CD4-positive, alpha-beta memory T cell (primary cell): Measurements from ENCODE around the gene GPC6. TPM values are rescaled to one million over a fixed set of nuclear protein-coding genes. Genes with fewer than 3 reads are reported as not detected.

ENCODE experiments used
- CTCF ChIA-PET: fragments of 350-600 bp; sonication (Branson Sonifier 250); formaldehyde crosslinking; loops from one replicate; lab custom pipeline; 2021; ENCODE audit warnings: inconsistent platforms; ENCODE audit not compliant: partially characterized antibody; lab: Charles Lee
- POLR2A ChIA-PET: fragments of 350-600 bp; sonication (Branson Sonifier 250); formaldehyde crosslinking; loops from one replicate; lab custom pipeline; 2021; ENCODE audit not compliant: partially characterized antibody; lab: Charles Lee
- DNase-seq, 5 donors: peaks; one replicate each; pipeline versions ENCODE4 v3.0.0 to v3.0.0-alpha.2; 2020 to 2022; ENCODE audit warnings: mixed read lengths in 1 of 5
- H3K27ac ChIP-seq: one replicate; pipeline ENCODE4 v1.7.0; 2013; ENCODE audit warnings: low read depth, low read length
- H3K27me3 ChIP-seq: 2 replicates; pipeline ENCODE4 v1.7.0; 2013; ENCODE audit warnings: mild to moderate bottlenecking, low read length, moderate library complexity; ENCODE audit not compliant: insufficient read depth
- H3K36me3 ChIP-seq: 2 replicates; pipeline ENCODE4 v1.7.0; 2013; ENCODE audit warnings: mild to moderate bottlenecking, low read length, moderate library complexity; ENCODE audit not compliant: insufficient read depth
- H3K4me1 ChIP-seq: 2 replicates; pipeline ENCODE4 v1.7.0; 2013; ENCODE audit warnings: mild to moderate bottlenecking, low read length, moderate library complexity; ENCODE audit not compliant: insufficient read depth
- H3K4me3 ChIP-seq, 2 donors: one replicate each; pipeline ENCODE4 v1.7.0; 2013; ENCODE audit warnings: low read length in 2 of 2, mild to moderate bottlenecking in 1 of 2
- H3K9me3 ChIP-seq, 2 donors: one replicate each; pipeline ENCODE4 v1.7.0; 2013; ENCODE audit warnings: low read length in 2 of 2, control low read depth in 1 of 2; ENCODE audit not compliant: control insufficient read depth in 1 of 2
- H3K27ac Mint-ChIP-seq, 7 donors: one replicate each; pipeline ENCODE4 v1.8.0; 2020 to 2021; ENCODE audit warnings: mixed read lengths in 7 of 7, mild to moderate bottlenecking in 6 of 7, inconsistent platforms in 3 of 7, moderate library complexity in 3 of 7
- H3K27me3 Mint-ChIP-seq, 2 donors: one replicate each; pipeline ENCODE4 v1.8.0; 2020 to 2021; ENCODE audit warnings: mixed read lengths in 2 of 2
- H3K36me3 Mint-ChIP-seq, 2 donors: one replicate each; pipeline ENCODE4 v1.8.0; 2020 to 2021; ENCODE audit warnings: mixed read lengths in 2 of 2, inconsistent platforms in 1 of 2, mild to moderate bottlenecking in 1 of 2
- H3K4me1 Mint-ChIP-seq, 4 donors: one replicate each; pipeline ENCODE4 v1.8.0; 2020 to 2021; ENCODE audit warnings: mixed read lengths in 4 of 4, mild to moderate bottlenecking in 1 of 4
- H3K4me3 Mint-ChIP-seq, 8 donors: one replicate each; pipeline ENCODE4 v1.8.0; 2020 to 2021; ENCODE audit warnings: mixed read lengths in 8 of 8, mild to moderate bottlenecking in 7 of 8, moderate library complexity in 6 of 8, inconsistent platforms in 3 of 8
- H3K9me3 Mint-ChIP-seq, 8 donors: one replicate each; pipeline ENCODE4 v1.8.0; 2020 to 2021; ENCODE audit warnings: mixed read lengths in 8 of 8, mild to moderate bottlenecking in 5 of 8, inconsistent platforms in 3 of 8, moderate library complexity in 1 of 8
- intact Hi-C: fragments of 100-400 bp; cut with micrococcal nuclease; formaldehyde crosslinking; loops from one replicate; pipeline ENCODE4 v1.15.1; 2023
- polyA plus RNA-seq, 2 donors: library from polyadenylated mRNA; unstranded; fragments of 300-500 nt; fragmentation: Illumina TruSeq; gene quantifications; one replicate each; pipeline ENCODE4 v1.2.3, GENCODE V29; 2021
- total RNA-seq, 2 experiments: library from RNA; stranded (reverse); gene quantifications; one replicate each; pipeline ENCODE4 v1.2.3, GENCODE V29; 2021

The GPC6 gene
- total and polyA plus RNA-seq, 4 experiments from 2014 or later: not detected

GRCh38 chr13:93244141-93244917 is 17.7 kb downstream of the GPC6 start:
- Histone ChIP-seq H3K27ac (no peak overlapping the region), H3K9me3 (no peaks in the 10 kb centered on the region), H3K4me1 (no peaks in the 10 kb centered on the region), H3K36me3 (no peaks in the 10 kb centered on the region), H3K4me3 (no peak overlapping the region), H3K27me3 (no peaks in the 10 kb centered on the region)
- peak overlapping the region in 2 of 8 donors; percentile 51 to 54 for H3K4me3 Mint-ChIP-seq
- peaks cover 0 to 20% (median 8%) of the 10 kb centered on the region in 8 donors for H3K9me3 Mint-ChIP-seq
- CTCF ChIA-PET: no interaction called here
- H3K27ac Mint-ChIP-seq: peak overlapping the region in 1 of 7 donors; percentile 13
- DNase-seq: no peak
- H3K36me3 Mint-ChIP-seq: no peaks in the 10 kb centered on the region
- intact Hi-C loops: no loop called here
- H3K4me1 Mint-ChIP-seq: no peaks in the 10 kb centered on the region
- peaks cover 0 to 2% of the 10 kb centered on the region in 2 donors for H3K27me3 Mint-ChIP-seq
- POLR2A ChIA-PET: no interaction called here

GRCh38 chr13:93244918-93245280 is 18.3 kb downstream of the GPC6 start:
- no peak for DNase-seq
- H3K9me3 Mint-ChIP-seq: peaks cover 0 to 15% (median 5%) of the 10 kb centered on the region in 8 donors
- no peaks in the 10 kb centered on the region for H3K4me1 Mint-ChIP-seq
- Histone ChIP-seq H3K4me1 (no peaks in the 10 kb centered on the region), H3K27me3 (no peaks in the 10 kb centered on the region), H3K27ac (no peak overlapping the region), H3K36me3 (no peaks in the 10 kb centered on the region), H3K4me3 (no peak overlapping the region), H3K9me3 (no peaks in the 10 kb centered on the region)
- H3K4me3 Mint-ChIP-seq: peak overlapping the region in 1 of 8 donors; percentile 51
- H3K27ac Mint-ChIP-seq: no peak overlapping the region
- ChIA-PET POLR2A (no interaction called here), CTCF (no interaction called here)
- intact Hi-C loops: no loop called here
- no peaks in the 10 kb centered on the region for H3K36me3 Mint-ChIP-seq
- H3K27me3 Mint-ChIP-seq: peaks cover 0 to 2% of the 10 kb centered on the region in 2 donors

- Histone ChIP-seq H3K27ac (no peak overlapping the region), H3K4me3 (no peak overlapping the region), H3K4me1 (no peaks in the 10 kb centered on the region), H3K9me3 (no peaks in the 10 kb centered on the region), H3K27me3 (no peaks in the 10 kb centered on the region), H3K36me3 (no peaks in the 10 kb centered on the region)
- ChIA-PET POLR2A (no interaction called here), CTCF (no interaction called here)
- intact Hi-C loops: no loop called here
- H3K4me3 Mint-ChIP-seq: no peak overlapping the region
- no peak for DNase-seq
- no peaks in the 10 kb centered on the region for H3K4me1 Mint-ChIP-seq
- peaks cover 0 to 2% of the 10 kb centered on the region in 2 donors for H3K27me3 Mint-ChIP-seq
- no peak overlapping the region for H3K27ac Mint-ChIP-seq
- no peaks in the 10 kb centered on the region for H3K36me3 Mint-ChIP-seq
- H3K9me3 Mint-ChIP-seq: peaks cover 0 to 7% (median 4%) of the 10 kb centered on the region in 8 donors
Observed at GRCh38 chr13:93246069-93246468, 19.5 kb downstream of the GPC6 start.

DNA sequence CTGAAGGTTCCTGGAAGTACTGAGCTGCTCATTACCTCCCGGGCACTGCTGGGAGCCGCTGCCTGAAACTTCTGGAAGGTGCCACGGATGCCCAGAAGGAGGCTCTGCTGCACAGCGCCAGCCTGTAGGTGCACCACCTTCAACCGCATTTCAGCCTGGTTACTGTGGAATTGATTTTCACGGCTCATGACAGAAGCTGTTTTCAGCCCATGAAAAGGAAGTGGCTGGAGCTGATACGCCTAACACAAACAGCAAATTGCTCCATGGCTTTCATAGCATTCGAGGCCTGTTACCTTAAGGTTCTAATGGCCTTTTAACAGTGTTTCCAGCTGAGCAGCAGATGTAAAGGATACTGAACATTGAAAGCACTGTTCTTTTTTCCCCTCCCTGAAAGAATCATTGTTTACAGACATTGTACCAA is 22.0 kb downstream of the GPC6 start:
- no peak for DNase-seq
- POLR2A ChIA-PET: no interaction called here
- Histone ChIP-seq H3K27ac (no peak overlapping the region), H3K27me3 (no peaks in the 10 kb centered on the region), H3K9me3 (no peaks in the 10 kb centered on the region), H3K4me3 (no peak overlapping the region), H3K36me3 (no peaks in the 10 kb centered on the region), H3K4me1 (no peaks in the 10 kb centered on the region)
- Mint-ChIP-seq H3K36me3 (no peaks in the 10 kb centered on the region), H3K27me3 (peaks cover 0 to 4% of the 10 kb centered on the region in 2 donors), H3K4me3 (no peak overlapping the region), H3K27ac (no peak overlapping the region), H3K9me3 (peaks cover 0 to 3% (median 1%) of the 10 kb centered on the region in 8 donors), H3K4me1 (no peaks in the 10 kb centered on the region)
- intact Hi-C loops: no loop called here
- CTCF ChIA-PET: no interaction called here

DNA sequence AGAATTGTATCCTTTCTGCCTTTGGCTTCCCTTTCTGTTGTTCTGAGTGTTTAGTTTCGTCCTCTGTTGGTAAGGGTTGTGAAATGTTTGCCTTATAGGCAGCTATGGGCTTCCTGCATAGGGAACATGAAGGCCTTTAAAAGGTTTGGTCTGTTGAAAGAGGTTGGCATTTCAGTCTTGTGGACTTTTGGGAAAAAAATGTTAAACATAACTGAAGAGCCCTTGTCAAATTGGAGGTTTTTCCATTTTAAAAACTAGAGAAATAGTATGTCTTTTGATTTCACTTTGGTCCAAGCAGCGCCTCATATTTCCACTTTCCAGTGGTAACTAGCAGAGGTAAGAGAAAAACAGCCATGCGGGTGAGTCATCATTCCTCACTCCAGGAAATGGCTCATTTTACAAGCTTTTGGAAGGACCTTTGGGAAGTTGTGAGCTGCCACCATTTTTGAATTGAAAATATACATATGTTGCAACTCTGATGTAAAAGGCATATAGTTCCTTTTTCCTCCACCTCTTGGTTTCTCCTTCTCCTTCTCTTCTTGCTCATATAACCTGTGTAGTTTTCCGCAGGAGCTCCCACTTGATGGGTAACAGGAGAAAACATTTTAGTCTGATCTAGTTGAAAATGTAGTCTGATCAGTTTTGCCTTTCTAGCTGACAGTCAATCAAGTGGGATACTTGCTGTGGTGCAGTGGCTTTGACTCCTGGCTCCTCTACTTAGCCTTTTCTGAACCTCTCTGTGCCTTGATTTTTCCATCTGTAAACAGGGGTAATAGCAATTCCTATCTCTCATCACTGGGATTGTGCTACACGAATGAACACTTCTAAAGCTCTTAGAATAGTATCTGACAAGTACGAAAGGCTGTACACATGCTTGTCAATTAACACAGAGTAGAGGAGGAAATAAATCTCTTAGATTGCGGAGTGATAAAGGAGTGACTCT is 23.0 kb downstream of the GPC6 start:
- Histone ChIP-seq H3K27me3 (no peaks in the 10 kb centered on the region), H3K9me3 (no peaks in the 10 kb centered on the region), H3K4me3 (no peak overlapping the region), H3K27ac (no peak overlapping the region), H3K4me1 (no peaks in the 10 kb centered on the region), H3K36me3 (no peaks in the 10 kb centered on the region)
- no peak overlapping the region for H3K27ac Mint-ChIP-seq
- CTCF ChIA-PET: no interaction called here
- intact Hi-C loops: no loop called here
- POLR2A ChIA-PET: no interaction called here
- no peaks in the 10 kb centered on the region for H3K36me3 Mint-ChIP-seq
- no peaks in the 10 kb centered on the region for H3K4me1 Mint-ChIP-seq
- H3K4me3 Mint-ChIP-seq: no peak overlapping the region
- H3K27me3 Mint-ChIP-seq: peaks cover 0 to 4% of the 10 kb centered on the region in 2 donors
- no peak for DNase-seq
- peaks cover 0 to 3% (median 0%) of the 10 kb centered on the region in 8 donors for H3K9me3 Mint-ChIP-seq

DNA sequence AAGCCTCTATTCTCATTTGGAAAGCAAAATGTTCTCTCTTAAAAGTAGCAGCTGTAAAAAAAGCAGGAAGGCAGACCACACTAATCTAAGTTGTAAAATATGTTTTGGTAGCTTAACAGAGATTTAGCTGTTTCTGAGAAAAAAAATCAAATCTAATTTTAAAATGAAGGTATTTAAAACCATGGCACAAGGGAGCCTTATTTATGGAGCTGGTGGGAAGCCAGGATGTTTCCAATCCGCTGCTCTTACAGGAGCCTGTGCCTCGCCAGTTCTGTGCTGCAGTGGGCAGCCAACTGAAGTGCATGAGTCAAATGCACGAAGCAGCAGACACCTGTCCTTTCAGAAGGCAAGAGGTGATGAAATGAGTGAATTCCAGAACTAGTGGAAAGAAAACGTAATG is 28.2 kb downstream of the GPC6 start:
- H3K27ac Mint-ChIP-seq: no peak overlapping the region
- peaks cover 0 to 4% of the 10 kb centered on the region in 2 donors for H3K27me3 Mint-ChIP-seq
- no peaks in the 10 kb centered on the region for H3K27me3 ChIP-seq
- no peaks in the 10 kb centered on the region for H3K4me1 ChIP-seq
- DNase-seq: no peak
- CTCF ChIA-PET: no interaction called here
- H3K4me1 Mint-ChIP-seq: no peaks in the 10 kb centered on the region
- POLR2A ChIA-PET: no interaction called here
- H3K4me3 Mint-ChIP-seq: no peak overlapping the region
- no peaks in the 10 kb centered on the region for H3K36me3 ChIP-seq
- peaks cover 0 to 3% (median 0%) of the 10 kb centered on the region in 8 donors for H3K9me3 Mint-ChIP-seq
- no peak overlapping the region for H3K27ac ChIP-seq
- no peak overlapping the region for H3K4me3 ChIP-seq
- no peaks in the 10 kb centered on the region for H3K36me3 Mint-ChIP-seq
- H3K9me3 ChIP-seq: no peaks in the 10 kb centered on the region
- intact Hi-C loops: no loop called here

GRCh38 chr13:93256998-93257397 is 30.4 kb downstream of the GPC6 start:
- H3K27me3 ChIP-seq: no peaks in the 10 kb centered on the region
- POLR2A ChIA-PET: no interaction called here
- Mint-ChIP-seq H3K27ac (no peak overlapping the region), H3K4me3 (no peak overlapping the region), H3K27me3 (peaks cover 0 to 4% of the 10 kb centered on the region in 2 donors), H3K4me1 (no peaks in the 10 kb centered on the region), H3K9me3 (peaks cover 0 to 3% (median 0%) of the 10 kb centered on the region in 8 donors), H3K36me3 (no peaks in the 10 kb centered on the region)
- no peak overlapping the region for H3K27ac ChIP-seq
- intact Hi-C loops: no loop called here
- H3K9me3 ChIP-seq: no peaks in the 10 kb centered on the region
- no peak for DNase-seq
- CTCF ChIA-PET: no interaction called here
- no peaks in the 10 kb centered on the region for H3K36me3 ChIP-seq
- H3K4me3 ChIP-seq: no peak overlapping the region
- no peaks in the 10 kb centered on the region for H3K4me1 ChIP-seq
